Right cardiac atrium (tissue), 5 donors: ENCODE results near the gene LPAR5. TPM values are rescaled to one million over a fixed set of nuclear protein-coding genes. Genes with fewer than 3 reads are reported as not detected.

Source experiments
- ATAC-seq, 2 donors: fragments of 200-7000 bp; cut with Tn5 transposase; one replicate each; pipeline versions ENCODE4 v1.8.0 to v1.9.1; 2020; ENCODE audit warnings: moderate library complexity in 2 of 2, mild to moderate bottlenecking in 1 of 2
- DNase-seq, 3 donors: peaks; one replicate each; pipeline ENCODE4 v3.0.0-alpha.2; 2020
- H3K27ac ChIP-seq: one replicate; pipeline ENCODE4 v1.5.1; 2013; ENCODE audit warnings: mild to moderate bottlenecking, low read length, control low read depth, moderate library complexity
- H3K27me3 ChIP-seq: one replicate; pipeline ENCODE4 v1.6.1; 2013; ENCODE audit not compliant: control insufficient read depth, insufficient read depth
- H3K4me1 ChIP-seq: one replicate; pipeline ENCODE4 v1.6.1; 2013; ENCODE audit warnings: low read length; ENCODE audit not compliant: control insufficient read depth, insufficient read depth
- H3K4me3 ChIP-seq: one replicate; pipeline ENCODE4 v1.5.1; 2013; ENCODE audit warnings: low read length, control low read depth
- H3K9me3 ChIP-seq: one replicate; pipeline ENCODE4 v1.6.1; 2013; ENCODE audit warnings: low read length; ENCODE audit not compliant: control insufficient read depth
- WGBS: extraction: QIAGEN DNeasy Blood & Tissue Kit; methylation state at CpG from one replicate; pipeline ENCODE4 v1.1.7; 2013; 5-methylcytosine and 5-hydroxymethylcytosine counted together
- intact Hi-C, 4 donors: fragments of 100-400 bp; cut with DNase I; formaldehyde crosslinking; loops; one replicate each; pipeline versions ENCODE4 v1.11.0 to v1.14.0; 2022 to 2023
- polyA plus RNA-seq: library from polyadenylated mRNA; stranded (reverse); fragments of 200-250 nt; gene quantifications from one replicate; pipeline ENCODE4 v1.2.3, GENCODE V29; 2013
- total RNA-seq, 4 donors: library from RNA; stranded (reverse); fragmentation: NEBNext Ultra II Directional; extraction: Animal tissue kit (Norgen Biotek cat#: 25700); gene quantifications; one replicate each; pipeline ENCODE4 v1.2.1, GENCODE V29; 2021
- donor health status: healthy with polysubstance abuse.
- donor health status: DM: no; HTN: yes; CAD: no.
- donor health status: DM: no; HTN: no; CAD: no.
- donor health status: DM: no; HTN: yes; CAD: no; lungs with severe emphysema.
- donor health status: DM: yes; HTN: yes; CAD: no.

The LPAR5 gene
- total and polyA plus RNA-seq, 5 donors, result 0.86 to 2.6 (median 1.7) TPM

- intact Hi-C loops, result no loop called here
- Histone ChIP-seq H3K4me3 (no peak overlapping the region), H3K4me1 (no peaks in the 10 kb centered on the region), H3K9me3 (no peaks in the 10 kb centered on the region), H3K27ac (peak overlapping the region; percentile 88), H3K27me3 (no peaks in the 10 kb centered on the region)
- 98% methylated on average over 1 of the region's 1 CpG for WGBS
- no peak for DNase-seq
- ATAC-seq, result peak; percentile 9 to 12
Observed at GRCh38 chr12:6653342-6653741, 17.6 kb upstream of the LPAR5 start.

GRCh38 chr12:6652391-6652790 lies 16.6 kb upstream of the LPAR5 start:
- intact Hi-C loops, result no loop called here

GRCh38 chr12:6650832-6651231 lies 15.1 kb upstream of the LPAR5 start:
- intact Hi-C loops, result no loop called here
- H3K27me3 ChIP-seq, result no peaks in the 10 kb centered on the region
- WGBS, result 86% methylated on average over 8 of the region's 8 CpGs

More at GRCh38 chr12:6652391-6652790, 16.6 kb upstream of the LPAR5 start:
- H3K4me3 ChIP-seq, result no peak overlapping the region
- H3K9me3 ChIP-seq, result no peaks in the 10 kb centered on the region
- ATAC-seq (no peak), DNase-seq (no peak)
- no peaks in the 10 kb centered on the region for H3K27me3 ChIP-seq
- 90% methylated on average over 12 of the region's 12 CpGs for WGBS
- no peak overlapping the region for H3K27ac ChIP-seq
- H3K4me1 ChIP-seq, result no peaks in the 10 kb centered on the region

GRCh38 chr12:6647083-6647604 lies 11.4 kb upstream of the LPAR5 start, which contains the start of gene ACRBP:
TSS of gene ACRBP (minus strand) at chr12:6647432. CDS start at chr12:6647366, 66 bp downstream.
- Histone ChIP-seq H3K27me3 (no peaks in the 10 kb centered on the region), H3K4me3 (peak within 1 kb of the TSS; percentile 74), H3K27ac (peak within 1 kb of the TSS; percentile 21), H3K4me1 (no peaks in the 10 kb centered on the region), H3K9me3 (no peaks in the 10 kb centered on the region)
- DNase-seq (peak; percentile 84 to 96 (median 93)), ATAC-seq (peak; percentile 96 to 97)
- 4% methylated on average over 38 of the region's 38 CpGs for WGBS
- intact Hi-C loops, result no loop called here

More at GRCh38 chr12:6650832-6651231, 15.1 kb upstream of the LPAR5 start:
- DNase-seq (no peak), ATAC-seq (no peak)
- Histone ChIP-seq H3K4me3 (no peak overlapping the region), H3K9me3 (no peaks in the 10 kb centered on the region), H3K27ac (no peak overlapping the region), H3K4me1 (no peaks in the 10 kb centered on the region)

- Histone ChIP-seq H3K27ac (peak overlapping the region; percentile 21), H3K4me1 (no peaks in the 10 kb centered on the region), H3K9me3 (no peaks in the 10 kb centered on the region), H3K4me3 (peak overlapping the region; percentile 74), H3K27me3 (no peaks in the 10 kb centered on the region)
- peak; percentile 27 to 29 for ATAC-seq
- 66% methylated on average over 28 of the region's 28 CpGs for WGBS
- no peak for DNase-seq
- intact Hi-C loops, result no loop called here
Observed at GRCh38 chr12:6646276-6647082, 10.7 kb upstream of the LPAR5 start.

GRCh38 chr12:6644903-6645302 lies 9.1 kb upstream of the LPAR5 start:
- Histone ChIP-seq H3K4me3 (no peak overlapping the region), H3K27me3 (no peaks in the 10 kb centered on the region), H3K9me3 (no peaks in the 10 kb centered on the region), H3K4me1 (no peaks in the 10 kb centered on the region), H3K27ac (no peak overlapping the region)
- ATAC-seq (no peak), DNase-seq (peak; percentile 38 to 75 (median 67))
- 29% methylated on average over 5 of the region's 5 CpGs for WGBS
- intact Hi-C loops, result no loop called here

- intact Hi-C loops, result no loop called here
- ATAC-seq (peak; percentile 7 to 15), DNase-seq (no peak)
- WGBS, result 53% methylated on average over 6 of the region's 6 CpGs
- Histone ChIP-seq H3K4me3 (no peak overlapping the region), H3K27me3 (no peaks in the 10 kb centered on the region), H3K27ac (no peak overlapping the region), H3K4me1 (no peaks in the 10 kb centered on the region), H3K9me3 (no peaks in the 10 kb centered on the region)
Observed at GRCh38 chr12:6644257-6644596, 8.5 kb upstream of the LPAR5 start.

GRCh38 chr12:6643569-6644256 lies 8.0 kb upstream of the LPAR5 start:
- H3K9me3 ChIP-seq, result no peaks in the 10 kb centered on the region
- H3K4me3 ChIP-seq, result no peak overlapping the region
- no peaks in the 10 kb centered on the region for H3K27me3 ChIP-seq
- ATAC-seq, result peak in 1 of 2 donors; percentile 33
- H3K27ac ChIP-seq, result no peak overlapping the region
- no peaks in the 10 kb centered on the region for H3K4me1 ChIP-seq
- no peak for DNase-seq
- intact Hi-C loops, result no loop called here
- WGBS, result 80% methylated on average over 6 of the region's 6 CpGs

- Histone ChIP-seq H3K4me3 (no peak overlapping the region), H3K4me1 (no peaks in the 10 kb centered on the region), H3K9me3 (no peaks in the 10 kb centered on the region), H3K27ac (no peak overlapping the region), H3K27me3 (no peaks in the 10 kb centered on the region)
- intact Hi-C loops, result no loop called here
- 53% methylated on average over 4 of the region's 4 CpGs for WGBS
- DNase-seq, result no peak
- no peak for ATAC-seq
Observed at GRCh38 chr12:6641131-6641530, 5.4 kb upstream of the LPAR5 start.

GRCh38 chr12:6640497-6640896 lies 4.7 kb upstream of the LPAR5 start:
- intact Hi-C loops, result no loop called here
- Histone ChIP-seq H3K4me1 (no peaks in the 10 kb centered on the region), H3K4me3 (no peak overlapping the region), H3K27ac (no peak overlapping the region), H3K27me3 (no peaks in the 10 kb centered on the region), H3K9me3 (no peaks in the 10 kb centered on the region)
- DNase-seq (no peak), ATAC-seq (no peak)
- WGBS, result 90% methylated on average over 4 of the region's 4 CpGs

- intact Hi-C loops, result no loop called here
- peak in 1 of 2 donors; percentile 50 for ATAC-seq
- Histone ChIP-seq H3K27ac (no peak overlapping the region), H3K9me3 (no peaks in the 10 kb centered on the region), H3K4me1 (no peaks in the 10 kb centered on the region), H3K4me3 (no peak overlapping the region), H3K27me3 (no peaks in the 10 kb centered on the region)
- peak in 1 of 3 donors; percentile 54 for DNase-seq
- 55% methylated on average over 11 of the region's 11 CpGs for WGBS
Observed at GRCh38 chr12:6639151-6639801, 3.5 kb upstream of the LPAR5 start.
